Sigmoid colon (tissue), 7 donors: ENCODE data around the gene CLCN7. TPM values are rescaled to one million over a fixed set of nuclear protein-coding genes. Genes with fewer than 3 reads are reported as not detected.

Experiments
- DNase-seq: peaks from one replicate; pipeline ENCODE4 v3.0.0-alpha.2; 2019
- H3K27ac ChIP-seq, 4 donors: fragments of 200-600 bp; sonication (generic); one replicate each; pipeline ENCODE4 v1.5.1; 2016 to 2019; ENCODE audit warnings: mild to moderate bottlenecking in 1 of 4
- H3K27me3 ChIP-seq, 3 donors: fragments of 200-600 bp; sonication (generic); one replicate each; pipeline ENCODE4 v1.5.1; 2019; ENCODE audit warnings: mild to moderate bottlenecking in 1 of 3
- H3K36me3 ChIP-seq, 4 donors: fragments of 200-600 bp; sonication (generic); one replicate each; pipeline ENCODE4 v1.5.1; 2016 to 2019
- H3K4me1 ChIP-seq, 4 donors: fragments of 200-600 bp; sonication (generic); one replicate each; pipeline ENCODE4 v1.5.1; 2017 to 2019
- H3K4me3 ChIP-seq, 4 donors: fragments of 200-600 bp; sonication (generic); one replicate each; pipeline ENCODE4 v1.5.1; 2017 to 2019; ENCODE audit warnings: mild to moderate bottlenecking in 2 of 4, moderate library complexity in 1 of 4
- H3K9me3 ChIP-seq, 4 donors: fragments of 200-600 bp in 3 of 4; sonication (generic) in 3 of 4; one replicate each; pipeline versions ENCODE4 v1.5.1 to v1.6.1; 2013 to 2019
- CTCF ChIP-seq, 4 experiments: fragments of 450-650 bp in 3 of 4; fragments of 200-600 bp in 1 of 4; IDR thresholded peaks; one replicate each; pipeline ENCODE4 v1.5.1; 2016 to 2019; ENCODE audit warnings: antibody characterized with exemption in 4 of 4, mild to moderate bottlenecking in 3 of 4, moderate library complexity in 2 of 4
- EP300 ChIP-seq, 4 donors: sonication (generic); formaldehyde crosslinking; IDR thresholded peaks; one replicate each; pipeline ENCODE4 v1.6.1; 2017; ENCODE audit warnings: antibody characterized with exemption in 4 of 4
- POLR2A ChIP-seq, 2 donors: fragments of 450-650 bp; IDR thresholded peaks; one replicate each; pipeline ENCODE4 v1.6.1; 2016; ENCODE audit warnings: antibody characterized with exemption in 2 of 2, mild to moderate bottlenecking in 2 of 2, moderate library complexity in 2 of 2
- POLR2AphosphoS5 ChIP-seq, 4 donors: sonication (generic); formaldehyde crosslinking; IDR thresholded peaks; one replicate each; pipeline ENCODE4 v1.6.1; 2017; ENCODE audit warnings: antibody characterized with exemption in 4 of 4
- whole genome bisulfite sequencing, 2 donors: extraction: QIAGEN DNeasy Blood & Tissue Kit; methylation state at CpG; one replicate each; pipeline ENCODE4 v1.1.7; 2013; 5-methylcytosine and 5-hydroxymethylcytosine counted together
- intact Hi-C: fragments of 100-400 bp; cut with DNase I; formaldehyde crosslinking; loops from one replicate; pipeline ENCODE4 v1.15.1; 2023
- polyA plus RNA-seq, 3 donors: library from polyadenylated mRNA; stranded (reverse); fragments of 200-250 nt; gene quantifications; one replicate each; pipeline ENCODE4 v1.2.3, GENCODE V29; 2013
- total RNA-seq, 4 donors: library from RNA; depleted of rRNA; stranded (reverse); fragments of >200 nt; gene quantifications; one replicate each; pipeline ENCODE4 v1.1.0, GENCODE V29; 2016
- donor health status: healthy with polysubstance abuse.
- donor health status: Bipolar disorder and iron deficiency.
- donor health status: healthy.

CLCN7 gene
- total and polyA plus RNA-seq, 7 donors: 4.2 to 78.7 (median 38.7) TPM

- H3K9me3 ChIP-seq: no peaks in the 10 kb centered on the region
- H3K27me3 ChIP-seq: no peaks in the 10 kb centered on the region
- peaks cover 0 to 50% (median 4%) of the 10 kb centered on the region in 4 donors for H3K36me3 ChIP-seq
- no peak for DNase-seq
- WGBS, 2 donors: 94 to 95% methylated on average over 26 of the region's 26 CpGs
- TF ChIP-seq EP300 (IDR thresholded peaks at IDR 0.05) (no peak), POLR2AphosphoS5 (IDR thresholded peaks at IDR 0.05) (no peak), CTCF (IDR thresholded peaks at IDR 0.05) (no peak), POLR2A (IDR thresholded peaks at IDR 0.05) (no peak)
- intact Hi-C loops: no loop called here
- H3K27ac ChIP-seq: no peak overlapping the region
- H3K4me3 ChIP-seq: no peak overlapping the region
- peaks cover 0 to 7% (median 0%) of the 10 kb centered on the region in 4 donors for H3K4me1 ChIP-seq
These were observed 36.1 kb upstream of the CLCN7 start for GRCh38 chr16:1510941-1511351.

- H3K27me3 ChIP-seq: no peaks in the 10 kb centered on the region
- peak overlapping the region; percentile 23 to 68 (median 50) for H3K27ac ChIP-seq
- intact Hi-C loops: no loop called here
- H3K4me1 ChIP-seq: peaks cover 0 to 7% (median 0%) of the 10 kb centered on the region in 4 donors
- DNase-seq: no peak
- H3K4me3 ChIP-seq: no peak overlapping the region
- 92% methylated on average over 10 of the region's 10 CpGs for WGBS, 2 donors
- peaks cover 0 to 55% (median 4%) of the 10 kb centered on the region in 4 donors for H3K36me3 ChIP-seq
- H3K9me3 ChIP-seq: no peaks in the 10 kb centered on the region
- TF ChIP-seq CTCF (IDR thresholded peaks at IDR 0.05) (no peak), EP300 (IDR thresholded peaks at IDR 0.05) (no peak), POLR2AphosphoS5 (IDR thresholded peaks at IDR 0.05) (no peak), POLR2A (IDR thresholded peaks at IDR 0.05) (no peak)
These were observed 35.4 kb upstream of the CLCN7 start for GRCh38 chr16:1510272-1510671.

- WGBS, 2 donors: 85 to 91% methylated on average over 44 of the region's 44 CpGs
- intact Hi-C loops: no loop called here
- Histone ChIP-seq H3K27ac (peak overlapping the region; percentile 23 to 68 (median 50)), H3K4me1 (peaks cover 0 to 7% (median 0%) of the 10 kb centered on the region in 4 donors), H3K27me3 (no peaks in the 10 kb centered on the region), H3K36me3 (peaks cover 0 to 54% (median 4%) of the 10 kb centered on the region in 4 donors), H3K9me3 (no peaks in the 10 kb centered on the region), H3K4me3 (no peak overlapping the region)
- no peak for DNase-seq
- TF ChIP-seq POLR2A (IDR thresholded peaks at IDR 0.05) (no peak), POLR2AphosphoS5 (IDR thresholded peaks at IDR 0.05) (peak in 1 of 4 donors; percentile 16)
These were observed 34.7 kb upstream of the CLCN7 start for GRCh38 chr16:1509307-1510221.

DNA sequence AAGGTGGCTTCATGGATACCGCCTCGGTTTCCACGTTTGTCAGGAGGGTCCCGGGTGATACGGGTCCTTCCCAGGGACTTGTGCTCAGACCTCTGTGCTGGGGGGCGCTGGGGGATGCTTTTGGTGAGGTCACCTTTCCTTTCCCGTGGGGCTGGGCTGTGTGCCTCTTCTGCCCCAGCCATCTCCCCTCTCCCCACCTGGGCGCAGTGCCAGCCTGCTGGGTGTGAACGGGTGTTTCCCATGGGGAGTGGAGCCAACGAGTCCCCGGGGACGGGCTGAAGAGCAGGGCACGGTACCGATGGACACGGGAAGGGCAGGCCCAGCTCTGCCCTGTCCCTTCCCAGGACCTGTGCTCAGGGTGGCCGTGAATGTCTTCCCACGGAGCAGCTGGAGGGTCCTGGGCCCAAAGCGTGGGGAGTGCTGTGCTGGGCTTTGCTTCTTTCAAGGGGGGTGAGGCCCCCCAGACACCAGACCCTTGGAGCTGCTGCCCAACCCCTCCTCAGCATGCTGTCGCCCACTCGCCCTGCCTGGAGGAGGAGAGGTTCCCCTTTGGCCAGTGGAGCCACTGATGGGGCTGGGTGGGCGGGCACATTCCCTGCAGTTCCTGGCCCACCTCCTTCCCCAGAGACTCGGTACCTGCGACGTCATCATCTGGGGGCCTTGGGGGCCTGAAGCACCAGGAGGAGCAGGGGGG lies 33.8 kb upstream of the CLCN7 start:
- Histone ChIP-seq H3K27ac (peak overlapping the region in 2 of 4 donors; percentile 52 to 68), H3K9me3 (no peaks in the 10 kb centered on the region), H3K27me3 (no peaks in the 10 kb centered on the region), H3K4me3 (no peak overlapping the region), H3K36me3 (peaks cover 0 to 50% (median 4%) of the 10 kb centered on the region in 4 donors), H3K4me1 (peaks cover 0 to 7% (median 0%) of the 10 kb centered on the region in 4 donors)
- intact Hi-C loops: no loop called here
- TF ChIP-seq POLR2A (IDR thresholded peaks at IDR 0.05): no peak
- no peak for TF ChIP-seq EP300 (IDR thresholded peaks at IDR 0.05)
- no peak for TF ChIP-seq POLR2AphosphoS5 (IDR thresholded peaks at IDR 0.05)
- TF ChIP-seq CTCF (IDR thresholded peaks at IDR 0.05): no peak
- WGBS, 2 donors: 73 to 86% methylated on average over 24 of the region's 24 CpGs
- DNase-seq: no peak
